HEK293 (cell line): Measurements from ENCODE around the gene QPCTL.

Source experiments
- BCL11A ChIP-seq: fragments of 450-650 bp; formaldehyde crosslinking; IDR thresholded peaks from 2 replicates; pipeline ENCODE4 v1.5.1; 2016; ENCODE audit warnings: low read depth, missing biosample characterization, missing genetic modification characterization
- GLIS2 ChIP-seq: fragments of 450-650 bp; formaldehyde crosslinking; IDR thresholded peaks from 2 replicates; pipeline ENCODE4 v1.5.1; 2016; ENCODE audit warnings: missing biosample characterization, missing genetic modification characterization
- PRDM1 ChIP-seq: fragments of 450-650 bp; formaldehyde crosslinking; IDR thresholded peaks from 2 replicates; pipeline ENCODE4; 2016; ENCODE audit warnings: missing biosample characterization, missing genetic modification characterization
- SCRT2 ChIP-seq: fragments of 450-650 bp; formaldehyde crosslinking; IDR thresholded peaks from 2 replicates; pipeline ENCODE4 v1.5.1; 2016; ENCODE audit warnings: missing biosample characterization, missing genetic modification characterization
- SP2 ChIP-seq: fragments of 450-650 bp; formaldehyde crosslinking; IDR thresholded peaks from 2 replicates; pipeline ENCODE4 v1.5.1; 2016; ENCODE audit warnings: missing biosample characterization, missing genetic modification characterization
- ZBTB17 ChIP-seq: fragments of 450-650 bp; formaldehyde crosslinking; IDR thresholded peaks from 2 replicates; pipeline ENCODE4 v1.5.1; 2016; ENCODE audit warnings: missing biosample characterization, missing genetic modification characterization
- ZBTB20 ChIP-seq: fragments of 450-650 bp; formaldehyde crosslinking; IDR thresholded peaks from 2 replicates; pipeline ENCODE4 v1.5.1; 2016; ENCODE audit warnings: missing biosample characterization, missing genetic modification characterization
- ZEB2 ChIP-seq: fragments of 450-650 bp; formaldehyde crosslinking; IDR thresholded peaks from 2 replicates; pipeline ENCODE4 v1.5.1; 2016; ENCODE audit warnings: missing biosample characterization, missing genetic modification characterization
- ZNF146 ChIP-seq: fragments of 450-650 bp; formaldehyde crosslinking; IDR thresholded peaks from 2 replicates; pipeline ENCODE4 v1.5.1; 2016; ENCODE audit warnings: missing biosample characterization, missing genetic modification characterization
- ZNF341 ChIP-seq: fragments of 450-650 bp; formaldehyde crosslinking; IDR thresholded peaks from 2 replicates; pipeline ENCODE4; 2016; ENCODE audit warnings: low read depth, missing biosample characterization, missing genetic modification characterization
- ZNF37A ChIP-seq: fragments of 450-650 bp; IDR thresholded peaks from 2 replicates; pipeline ENCODE4 v1.5.1; 2018; ENCODE audit warnings: missing biosample characterization, missing genetic modification characterization
- ZNF426 ChIP-seq: fragments of 450-650 bp; formaldehyde crosslinking; IDR thresholded peaks from 2 replicates; pipeline ENCODE4 v1.5.1; 2017; ENCODE audit warnings: missing biosample characterization, missing genetic modification characterization, mild to moderate bottlenecking, inconsistent platforms, moderate library complexity
- ZNF521 ChIP-seq: fragments of 450-650 bp; formaldehyde crosslinking; IDR thresholded peaks from 2 replicates; pipeline ENCODE4 v1.5.1; 2017; ENCODE audit warnings: missing biosample characterization, mild to moderate bottlenecking, missing genetic modification characterization
- ZNF544 ChIP-seq: fragments of 450-650 bp; formaldehyde crosslinking; IDR thresholded peaks from 2 replicates; pipeline ENCODE4 v1.5.0; 2017; ENCODE audit warnings: missing biosample characterization, missing genetic modification characterization
- ZNF560 ChIP-seq: fragments of 450-650 bp; formaldehyde crosslinking; IDR thresholded peaks from 2 replicates; pipeline ENCODE4 v1.5.1; 2017; ENCODE audit warnings: missing biosample characterization, missing genetic modification characterization, borderline replicate concordance
- ZNF596 ChIP-seq: fragments of 450-650 bp; IDR thresholded peaks from 2 replicates; pipeline ENCODE4 v1.5.0; 2018; ENCODE audit warnings: missing biosample characterization, mild to moderate bottlenecking, missing genetic modification characterization, moderate library complexity
- ZNF624 ChIP-seq: fragments of 450-650 bp; formaldehyde crosslinking; IDR thresholded peaks from 2 replicates; pipeline ENCODE4 v1.5.1; 2017; ENCODE audit warnings: missing biosample characterization, missing genetic modification characterization
- ZNF626 ChIP-seq: fragments of 450-650 bp; sonication (Bioruptor Pico); formaldehyde crosslinking; IDR thresholded peaks from 2 replicates; pipeline ENCODE4 v1.5.1; 2018; ENCODE audit warnings: missing biosample characterization, missing genetic modification characterization, inconsistent platforms
- ZNF629 ChIP-seq: fragments of 450-650 bp; formaldehyde crosslinking; IDR thresholded peaks from 2 replicates; pipeline ENCODE4 v1.5.1; 2017; ENCODE audit warnings: missing biosample characterization, missing genetic modification characterization
- ZSCAN30 ChIP-seq: fragments of 450-650 bp; IDR thresholded peaks from 2 replicates; pipeline ENCODE4 v1.5.1; 2018; ENCODE audit warnings: missing biosample characterization, mild to moderate bottlenecking, missing genetic modification characterization, moderate library complexity
- TF ChIP-seq, protein P1 (sequence below): fragments of 450-650 bp; formaldehyde crosslinking; IDR thresholded peaks from 2 replicates; pipeline ENCODE4 v1.5.1; 2017; ENCODE audit warnings: missing biosample characterization, missing genetic modification characterization
- TF ChIP-seq, protein P2 (sequence below): fragments of 450-650 bp; formaldehyde crosslinking; IDR thresholded peaks from 2 replicates; pipeline ENCODE4 v1.5.1; 2016; ENCODE audit warnings: missing biosample characterization, missing genetic modification characterization
- TF ChIP-seq, protein P3 (sequence below): fragments of 450-650 bp; formaldehyde crosslinking; IDR thresholded peaks from 2 replicates; pipeline ENCODE4 v1.5.1; 2016; ENCODE audit warnings: missing biosample characterization, missing genetic modification characterization
- TF ChIP-seq, protein P4 (sequence below): fragments of 450-650 bp; formaldehyde crosslinking; IDR thresholded peaks from 2 replicates; pipeline ENCODE4 v1.5.1; 2017; ENCODE audit warnings: missing biosample characterization, mild to moderate bottlenecking, missing genetic modification characterization, moderate library complexity
- TF ChIP-seq, protein P5 (sequence below): fragments of 450-650 bp; formaldehyde crosslinking; IDR thresholded peaks from 2 replicates; pipeline ENCODE4 v1.5.1; 2016; ENCODE audit warnings: missing biosample characterization, missing genetic modification characterization
- TF ChIP-seq, protein P6 (sequence below): fragments of 450-650 bp; formaldehyde crosslinking; IDR thresholded peaks from 2 replicates; pipeline ENCODE4 v1.5.1; 2016; ENCODE audit warnings: missing biosample characterization, missing genetic modification characterization
- TF ChIP-seq, protein P7 (sequence below): fragments of 450-650 bp; IDR thresholded peaks from 2 replicates; pipeline ENCODE4 v1.5.1; 2018; ENCODE audit warnings: missing biosample characterization, mild to moderate bottlenecking, missing genetic modification characterization

Gene QPCTL

DNA sequence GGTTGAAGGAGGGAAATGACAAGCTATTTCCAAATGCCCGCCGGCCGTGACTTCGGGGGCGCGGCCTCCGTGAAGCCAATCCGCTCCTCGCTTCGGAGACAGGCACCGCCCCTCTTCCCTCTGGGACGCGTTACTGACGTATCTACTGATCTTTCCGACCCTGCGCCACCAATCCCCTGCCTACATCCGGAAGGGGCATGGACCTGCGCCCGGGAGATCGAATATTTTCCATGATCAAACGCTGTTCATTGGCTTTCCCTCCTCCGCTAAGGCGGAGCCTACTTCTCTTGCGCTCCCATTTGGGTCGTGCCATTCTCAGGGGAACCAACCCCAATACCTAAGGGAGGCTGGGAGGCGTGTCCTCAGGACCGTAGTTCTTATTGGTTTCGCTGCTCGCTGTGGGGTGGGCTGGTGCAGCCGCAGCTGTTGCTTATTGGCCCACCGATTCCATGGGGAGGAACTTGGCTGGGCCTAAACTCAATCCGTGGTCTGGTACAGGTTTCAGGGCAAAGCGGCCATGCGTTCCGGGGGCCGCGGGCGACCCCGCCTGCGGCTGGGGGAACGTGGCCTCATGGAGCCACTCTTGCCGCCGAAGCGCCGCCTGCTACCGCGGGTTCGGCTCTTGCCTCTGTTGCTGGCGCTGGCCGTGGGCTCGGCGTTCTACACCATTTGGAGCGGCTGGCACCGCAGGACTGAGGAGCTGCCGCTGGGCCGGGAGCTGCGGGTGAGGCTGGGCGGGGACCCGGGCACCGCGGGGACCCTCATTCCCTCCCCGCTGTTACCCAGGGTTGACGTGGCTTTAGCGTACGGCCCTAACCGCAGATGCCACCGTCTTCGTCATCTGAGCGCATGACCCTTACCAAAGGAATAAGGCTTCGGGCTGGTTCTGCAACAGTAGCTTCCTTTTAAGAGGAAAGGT, at the start of gene QPCTL (continued):
- TF ChIP-seq, protein P1, sequence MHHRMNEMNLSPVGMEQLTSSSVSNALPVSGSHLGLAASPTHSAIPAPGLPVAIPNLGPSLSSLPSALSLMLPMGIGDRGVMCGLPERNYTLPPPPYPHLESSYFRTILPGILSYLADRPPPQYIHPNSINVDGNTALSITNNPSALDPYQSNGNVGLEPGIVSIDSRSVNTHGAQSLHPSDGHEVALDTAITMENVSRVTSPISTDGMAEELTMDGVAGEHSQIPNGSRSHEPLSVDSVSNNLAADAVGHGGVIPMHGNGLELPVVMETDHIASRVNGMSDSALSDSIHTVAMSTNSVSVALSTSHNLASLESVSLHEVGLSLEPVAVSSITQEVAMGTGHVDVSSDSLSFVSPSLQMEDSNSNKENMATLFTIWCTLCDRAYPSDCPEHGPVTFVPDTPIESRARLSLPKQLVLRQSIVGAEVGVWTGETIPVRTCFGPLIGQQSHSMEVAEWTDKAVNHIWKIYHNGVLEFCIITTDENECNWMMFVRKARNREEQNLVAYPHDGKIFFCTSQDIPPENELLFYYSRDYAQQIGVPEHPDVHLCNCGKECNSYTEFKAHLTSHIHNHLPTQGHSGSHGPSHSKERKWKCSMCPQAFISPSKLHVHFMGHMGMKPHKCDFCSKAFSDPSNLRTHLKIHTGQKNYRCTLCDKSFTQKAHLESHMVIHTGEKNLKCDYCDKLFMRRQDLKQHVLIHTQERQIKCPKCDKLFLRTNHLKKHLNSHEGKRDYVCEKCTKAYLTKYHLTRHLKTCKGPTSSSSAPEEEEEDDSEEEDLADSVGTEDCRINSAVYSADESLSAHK (tag by site-specific recombination), result 0 out of 2 replicates have a peak, but pooled peaks have one; percentile 23
- TF ChIP-seq ZNF341 (tag by site-specific recombination), result no peak
- no peak for TF ChIP-seq ZNF626
- peak; percentile 72 for TF ChIP-seq GLIS2 (tag by site-specific recombination)
- peak; percentile 22; the same call in 1 of the 2 replicates for TF ChIP-seq ZNF629 (tag by site-specific recombination)
- TF ChIP-seq, protein P2, sequence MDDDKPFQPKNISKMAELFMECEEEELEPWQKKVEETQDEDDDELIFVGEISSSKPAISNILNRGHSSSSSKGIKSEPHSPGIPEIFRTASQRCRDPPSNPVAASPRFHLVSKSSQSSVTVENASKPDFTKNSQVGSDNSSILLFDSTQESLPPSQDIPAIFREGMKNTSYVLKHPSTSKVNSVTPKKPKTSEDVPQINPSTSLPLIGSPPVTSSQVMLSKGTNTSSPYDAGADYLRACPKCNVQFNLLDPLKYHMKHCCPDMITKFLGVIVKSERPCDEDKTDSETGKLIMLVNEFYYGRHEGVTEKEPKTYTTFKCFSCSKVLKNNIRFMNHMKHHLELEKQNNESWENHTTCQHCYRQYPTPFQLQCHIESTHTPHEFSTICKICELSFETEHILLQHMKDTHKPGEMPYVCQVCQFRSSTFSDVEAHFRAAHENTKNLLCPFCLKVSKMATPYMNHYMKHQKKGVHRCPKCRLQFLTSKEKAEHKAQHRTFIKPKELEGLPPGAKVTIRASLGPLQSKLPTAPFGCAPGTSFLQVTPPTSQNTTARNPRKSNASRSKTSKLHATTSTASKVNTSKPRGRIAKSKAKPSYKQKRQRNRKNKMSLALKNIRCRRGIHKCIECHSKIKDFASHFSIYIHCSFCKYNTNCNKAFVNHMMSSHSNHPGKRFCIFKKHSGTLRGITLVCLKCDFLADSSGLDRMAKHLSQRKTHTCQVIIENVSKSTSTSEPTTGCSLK, result no peak
- TF ChIP-seq ZNF521, result no peak
- 0 out of 2 replicates have a peak, but pooled peaks have one; percentile 34 for TF ChIP-seq BCL11A
- TF ChIP-seq, protein P3, sequence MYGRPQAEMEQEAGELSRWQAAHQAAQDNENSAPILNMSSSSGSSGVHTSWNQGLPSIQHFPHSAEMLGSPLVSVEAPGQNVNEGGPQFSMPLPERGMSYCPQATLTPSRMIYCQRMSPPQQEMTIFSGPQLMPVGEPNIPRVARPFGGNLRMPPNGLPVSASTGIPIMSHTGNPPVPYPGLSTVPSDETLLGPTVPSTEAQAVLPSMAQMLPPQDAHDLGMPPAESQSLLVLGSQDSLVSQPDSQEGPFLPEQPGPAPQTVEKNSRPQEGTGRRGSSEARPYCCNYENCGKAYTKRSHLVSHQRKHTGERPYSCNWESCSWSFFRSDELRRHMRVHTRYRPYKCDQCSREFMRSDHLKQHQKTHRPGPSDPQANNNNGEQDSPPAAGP (tag by site-specific recombination), result peak; percentile 49
- TF ChIP-seq ZNF560 (tag by site-specific recombination), result no peak
- TF ChIP-seq ZNF544 (tag by site-specific recombination), result no peak
- TF ChIP-seq, protein P4, sequence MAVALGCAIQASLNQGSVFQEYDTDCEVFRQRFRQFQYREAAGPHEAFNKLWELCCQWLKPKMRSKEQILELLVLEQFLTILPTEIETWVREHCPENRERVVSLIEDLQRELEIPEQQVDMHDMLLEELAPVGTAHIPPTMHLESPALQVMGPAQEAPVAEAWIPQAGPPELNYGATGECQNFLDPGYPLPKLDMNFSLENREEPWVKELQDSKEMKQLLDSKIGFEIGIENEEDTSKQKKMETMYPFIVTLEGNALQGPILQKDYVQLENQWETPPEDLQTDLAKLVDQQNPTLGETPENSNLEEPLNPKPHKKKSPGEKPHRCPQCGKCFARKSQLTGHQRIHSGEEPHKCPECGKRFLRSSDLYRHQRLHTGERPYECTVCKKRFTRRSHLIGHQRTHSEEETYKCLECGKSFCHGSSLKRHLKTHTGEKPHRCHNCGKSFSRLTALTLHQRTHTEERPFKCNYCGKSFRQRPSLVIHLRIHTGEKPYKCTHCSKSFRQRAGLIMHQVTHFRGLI (tag by site-specific recombination), result peak; percentile 60; the same call in 1 of the 2 replicates
- peak; percentile 48; the same call in 1 of the 2 replicates for TF ChIP-seq SCRT2 (tag by site-specific recombination)
- TF ChIP-seq ZSCAN30, result peak; percentile 82
- TF ChIP-seq, protein P5, sequence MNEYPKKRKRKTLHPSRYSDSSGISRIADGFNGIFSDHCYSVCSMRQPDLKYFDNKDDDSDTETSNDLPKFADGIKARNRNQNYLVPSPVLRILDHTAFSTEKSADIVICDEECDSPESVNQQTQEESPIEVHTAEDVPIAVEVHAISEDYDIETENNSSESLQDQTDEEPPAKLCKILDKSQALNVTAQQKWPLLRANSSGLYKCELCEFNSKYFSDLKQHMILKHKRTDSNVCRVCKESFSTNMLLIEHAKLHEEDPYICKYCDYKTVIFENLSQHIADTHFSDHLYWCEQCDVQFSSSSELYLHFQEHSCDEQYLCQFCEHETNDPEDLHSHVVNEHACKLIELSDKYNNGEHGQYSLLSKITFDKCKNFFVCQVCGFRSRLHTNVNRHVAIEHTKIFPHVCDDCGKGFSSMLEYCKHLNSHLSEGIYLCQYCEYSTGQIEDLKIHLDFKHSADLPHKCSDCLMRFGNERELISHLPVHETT (tag by site-specific recombination), result no peak
- peak; percentile 97 for TF ChIP-seq SP2 (tag by site-specific recombination)
- no peak for TF ChIP-seq ZNF146 (tag by site-specific recombination)
- TF ChIP-seq ZBTB20, result peak; percentile 96
- TF ChIP-seq ZNF426 (tag by site-specific recombination), result no peak
- TF ChIP-seq ZNF37A (tag by site-specific recombination), result no peak
- no peak for TF ChIP-seq ZNF624 (tag by site-specific recombination)
- TF ChIP-seq, protein P6, sequence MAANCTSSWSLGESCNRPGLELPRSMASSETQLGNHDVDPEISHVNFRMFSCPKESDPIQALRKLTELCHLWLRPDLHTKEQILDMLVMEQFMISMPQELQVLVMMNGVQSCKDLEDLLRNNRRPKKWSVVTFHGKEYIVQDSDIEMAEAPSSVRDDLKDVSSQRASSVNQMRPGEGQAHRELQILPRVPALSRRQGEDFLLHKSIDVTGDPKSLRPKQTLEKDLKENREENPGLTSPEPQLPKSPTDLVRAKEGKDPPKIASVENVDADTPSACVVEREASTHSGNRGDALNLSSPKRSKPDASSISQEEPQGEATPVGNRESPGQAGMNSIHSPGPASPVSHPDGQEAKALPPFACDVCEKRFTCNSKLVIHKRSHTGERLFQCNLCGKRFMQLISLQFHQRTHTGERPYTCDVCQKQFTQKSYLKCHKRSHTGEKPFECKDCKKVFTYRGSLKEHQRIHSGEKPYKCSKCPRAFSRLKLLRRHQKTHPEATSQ (tag by site-specific recombination), result no peak
- TF ChIP-seq, protein P7, sequence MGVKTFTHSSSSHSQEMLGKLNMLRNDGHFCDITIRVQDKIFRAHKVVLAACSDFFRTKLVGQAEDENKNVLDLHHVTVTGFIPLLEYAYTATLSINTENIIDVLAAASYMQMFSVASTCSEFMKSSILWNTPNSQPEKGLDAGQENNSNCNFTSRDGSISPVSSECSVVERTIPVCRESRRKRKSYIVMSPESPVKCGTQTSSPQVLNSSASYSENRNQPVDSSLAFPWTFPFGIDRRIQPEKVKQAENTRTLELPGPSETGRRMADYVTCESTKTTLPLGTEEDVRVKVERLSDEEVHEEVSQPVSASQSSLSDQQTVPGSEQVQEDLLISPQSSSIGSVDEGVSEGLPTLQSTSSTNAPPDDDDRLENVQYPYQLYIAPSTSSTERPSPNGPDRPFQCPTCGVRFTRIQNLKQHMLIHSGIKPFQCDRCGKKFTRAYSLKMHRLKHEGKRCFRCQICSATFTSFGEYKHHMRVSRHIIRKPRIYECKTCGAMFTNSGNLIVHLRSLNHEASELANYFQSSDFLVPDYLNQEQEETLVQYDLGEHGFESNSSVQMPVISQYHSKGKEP (tag by site-specific recombination), result no peak
- TF ChIP-seq PRDM1 (tag by site-specific recombination), result no peak
- no peak for TF ChIP-seq ZNF596
- no peak for TF ChIP-seq ZEB2 (tag by site-specific recombination)
- TF ChIP-seq ZBTB17 (tag by site-specific recombination), result peak; percentile 89
